Adipose tissue (tissue), 3 donors: ENCODE measurements around the gene DIAPH1. TPM values are rescaled to one million over a fixed set of nuclear protein-coding genes. Genes with fewer than 3 reads are reported as not detected.
A peak's percentile ranks its signal among the peaks of the same experiment; 100 is the strongest.

Source experiments
- H3K27ac ChIP-seq: one replicate; pipeline ENCODE4 v1.5.1; 2013; ENCODE audit warnings: low read depth, low read length
- WGBS, 3 donors: extraction: QIAGEN DNeasy Blood & Tissue Kit; methylation state at CpG; one replicate each; pipeline ENCODE4 v1.1.7; 2013; 5-methylcytosine and 5-hydroxymethylcytosine counted together
- polyA plus RNA-seq, 3 donors: library from polyadenylated mRNA; stranded (reverse); fragments of 200-250 nt; gene quantifications; one replicate each; pipeline ENCODE4 v1.2.3, GENCODE V29; 2013
- donor health status: healthy with polysubstance abuse.
- donor health status: Bipolar disorder and iron deficiency.
- donor health status: healthy.

The DIAPH1 gene
- polyA plus RNA-seq, 3 donors = 30.1 to 33.4 (median 31.9) TPM

- WGBS, 3 donors = 93 to 100% (median 97%) methylated on average over 1 of the region's 1 CpG
- no peak overlapping the region for H3K27ac ChIP-seq
Measured at GRCh38 chr5:141533897-141534296, 84.9 kb downstream of the DIAPH1 start.

DNA sequence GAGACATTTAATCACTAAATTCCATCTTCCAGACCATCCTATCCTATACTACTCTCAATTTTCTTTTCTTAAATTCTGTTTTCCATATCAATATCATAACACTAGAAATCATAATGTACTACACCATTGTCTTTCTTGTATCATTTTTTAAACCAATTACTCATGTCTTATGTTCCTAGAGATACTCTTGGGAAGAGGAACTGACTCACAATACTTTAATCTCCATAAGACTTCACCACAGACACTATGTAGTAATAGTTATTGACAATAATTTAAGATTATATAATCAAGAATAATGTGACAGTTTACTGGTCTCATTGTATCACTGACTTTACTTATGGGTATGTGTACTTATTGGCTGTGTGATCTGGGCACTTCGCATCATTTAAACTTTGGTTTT, 86.1 kb downstream of the DIAPH1 start:
- WGBS, 3 donors = 97 to 100% (median 99%) methylated on average over 1 of the region's 1 CpG
- no peak overlapping the region for H3K27ac ChIP-seq

DNA sequence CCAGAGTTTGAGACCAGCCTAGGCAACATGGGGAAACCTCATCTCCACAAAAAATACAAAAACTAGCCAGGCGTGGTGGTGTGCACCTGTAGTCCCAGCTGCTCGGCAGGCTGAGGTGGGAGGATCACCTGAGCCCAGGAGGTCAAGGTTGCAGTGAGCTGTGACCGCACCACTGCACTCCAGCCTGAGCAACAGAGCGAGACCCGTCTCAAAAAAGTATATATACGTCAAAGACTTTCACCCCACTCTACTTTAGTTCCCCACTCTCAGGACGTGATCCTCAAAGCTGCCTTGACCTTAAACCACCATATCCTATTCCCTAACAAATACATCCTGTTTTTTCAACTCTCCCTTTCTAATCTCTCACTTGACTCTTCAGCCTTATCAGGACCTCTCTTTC, 88.9 kb downstream of the DIAPH1 start:
- H3K27ac ChIP-seq = no peak overlapping the region
- WGBS, 3 donors = 90 to 92% (median 91%) methylated on average over 7 of the region's 7 CpGs

GRCh38 chr5:141529002-141529401, 89.8 kb downstream of the DIAPH1 start:
- WGBS, 3 donors = 65 to 81% (median 69%) methylated on average over 5 of the region's 5 CpGs
- H3K27ac ChIP-seq = peak overlapping the region; percentile 17

- H3K27ac ChIP-seq = peak overlapping the region; percentile 56
- 54 to 76% (median 63%) methylated on average over 11 of the region's 11 CpGs for WGBS, 3 donors
Measured at GRCh38 chr5:141528291-141528984, 90.4 kb downstream of the DIAPH1 start.

DNA sequence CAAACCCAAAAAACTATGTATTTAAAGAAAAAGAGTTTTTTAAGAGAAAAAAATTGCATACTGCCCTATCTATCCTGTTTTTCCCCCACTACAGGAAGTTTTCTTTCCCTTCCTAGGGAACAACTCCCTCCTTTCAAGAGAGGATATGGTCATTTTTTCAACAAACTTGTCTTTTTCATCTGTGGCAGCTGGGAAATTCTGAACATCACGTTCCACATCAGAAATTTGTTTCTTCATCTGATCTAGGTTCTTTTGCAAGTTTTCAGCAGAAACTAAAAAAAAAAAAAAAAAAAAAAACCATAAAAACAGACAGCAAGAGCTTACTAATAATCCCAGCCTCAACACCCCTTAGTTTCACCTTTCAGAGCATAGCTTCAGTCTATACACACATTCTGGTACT, 91.4 kb downstream of the DIAPH1 start:
- WGBS, 3 donors = 56 to 64% (median 59%) methylated on average over 1 of the region's 1 CpG
- H3K27ac ChIP-seq = no peak overlapping the region

GRCh38 chr5:141525653-141526052, 93.1 kb downstream of the DIAPH1 start:
- 60 to 74% (median 68%) methylated on average over 7 of the region's 7 CpGs for WGBS, 3 donors
- H3K27ac ChIP-seq = no peak overlapping the region

DNA sequence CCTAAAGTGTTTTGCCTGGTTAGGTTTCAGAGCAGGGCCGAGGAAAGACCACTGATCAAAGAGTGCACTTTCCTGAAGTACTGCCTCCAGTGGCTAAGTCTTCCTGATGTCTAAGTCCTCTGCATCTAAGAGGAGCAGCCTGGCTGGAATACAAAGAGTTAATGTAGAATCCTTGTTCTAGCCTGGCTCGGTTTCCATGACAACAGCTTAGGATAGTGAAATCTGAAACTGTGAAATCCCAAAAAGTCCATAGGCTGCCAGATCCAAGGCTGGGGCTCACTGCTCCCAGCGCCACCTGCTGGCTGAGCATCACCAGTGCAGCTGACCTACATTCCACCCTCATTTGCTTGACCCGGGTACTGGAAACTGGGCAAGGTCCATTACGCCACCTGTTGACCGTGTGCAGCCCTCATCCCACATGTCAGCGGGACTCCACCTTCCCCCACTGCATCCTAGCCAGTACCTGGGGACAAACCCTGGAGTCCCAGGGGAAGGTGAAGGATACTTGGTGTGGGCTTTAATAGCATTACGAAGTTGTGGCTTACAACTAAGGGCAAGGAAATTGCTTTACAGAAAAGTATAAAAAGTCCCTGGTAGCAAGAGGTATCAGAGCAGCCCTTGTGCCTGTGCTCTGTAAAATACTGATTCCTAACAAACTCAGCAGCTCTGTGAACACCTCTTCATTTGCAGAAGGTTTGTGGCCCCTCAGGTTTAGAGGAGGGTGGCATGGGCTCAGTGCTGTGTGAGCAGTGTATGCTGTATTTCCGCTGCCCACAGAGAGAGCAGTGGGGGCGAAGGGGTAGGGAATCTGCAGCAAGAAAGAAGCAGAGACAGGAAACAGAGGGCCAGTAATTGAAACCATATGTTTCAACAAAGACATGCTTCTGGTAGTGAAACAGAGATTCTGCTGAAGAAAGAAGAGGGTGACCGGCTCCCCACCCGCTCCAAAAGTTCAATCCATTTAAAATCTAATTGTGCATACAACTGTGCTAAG, 93.9 kb downstream of the DIAPH1 start:
- H3K27ac ChIP-seq = no peak overlapping the region
- 29 to 41% (median 34%) methylated on average over 12 of the region's 12 CpGs for WGBS, 3 donors

DNA sequence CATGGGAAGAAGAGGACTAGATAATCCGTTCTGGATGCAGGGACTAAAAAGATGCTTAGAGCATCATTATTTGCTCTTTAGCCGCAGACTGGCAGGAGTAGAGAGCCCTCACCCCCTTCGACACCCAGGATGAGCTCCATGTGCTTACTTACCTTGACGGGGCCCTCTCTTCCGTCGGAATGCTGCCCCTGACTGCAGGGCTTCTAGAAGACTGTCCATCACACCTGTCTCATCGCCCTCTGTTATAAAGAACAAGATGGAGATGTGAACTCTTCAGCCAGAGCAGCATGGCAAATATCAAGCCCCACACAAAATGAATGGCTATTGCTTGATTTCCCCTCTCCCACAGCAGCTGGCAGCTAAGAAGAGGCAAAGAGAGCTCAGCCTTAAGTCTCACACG, 94.8 kb downstream of the DIAPH1 start:
- WGBS, 3 donors = 85 to 90% (median 88%) methylated on average over 8 of the region's 8 CpGs
- H3K27ac ChIP-seq = no peak overlapping the region

GRCh38 chr5:141522301-141522700, 96.5 kb downstream of the DIAPH1 start:
- no peak overlapping the region for H3K27ac ChIP-seq
- 19 to 74% (median 34%) methylated on average over 2 of the region's 2 CpGs for WGBS, 3 donors

- WGBS, 3 donors = 17 to 68% (median 34%) methylated on average over 2 of the region's 2 CpGs
- H3K27ac ChIP-seq = no peak overlapping the region
Measured at GRCh38 chr5:141521244-141521781, 97.5 kb downstream of the DIAPH1 start.

DNA sequence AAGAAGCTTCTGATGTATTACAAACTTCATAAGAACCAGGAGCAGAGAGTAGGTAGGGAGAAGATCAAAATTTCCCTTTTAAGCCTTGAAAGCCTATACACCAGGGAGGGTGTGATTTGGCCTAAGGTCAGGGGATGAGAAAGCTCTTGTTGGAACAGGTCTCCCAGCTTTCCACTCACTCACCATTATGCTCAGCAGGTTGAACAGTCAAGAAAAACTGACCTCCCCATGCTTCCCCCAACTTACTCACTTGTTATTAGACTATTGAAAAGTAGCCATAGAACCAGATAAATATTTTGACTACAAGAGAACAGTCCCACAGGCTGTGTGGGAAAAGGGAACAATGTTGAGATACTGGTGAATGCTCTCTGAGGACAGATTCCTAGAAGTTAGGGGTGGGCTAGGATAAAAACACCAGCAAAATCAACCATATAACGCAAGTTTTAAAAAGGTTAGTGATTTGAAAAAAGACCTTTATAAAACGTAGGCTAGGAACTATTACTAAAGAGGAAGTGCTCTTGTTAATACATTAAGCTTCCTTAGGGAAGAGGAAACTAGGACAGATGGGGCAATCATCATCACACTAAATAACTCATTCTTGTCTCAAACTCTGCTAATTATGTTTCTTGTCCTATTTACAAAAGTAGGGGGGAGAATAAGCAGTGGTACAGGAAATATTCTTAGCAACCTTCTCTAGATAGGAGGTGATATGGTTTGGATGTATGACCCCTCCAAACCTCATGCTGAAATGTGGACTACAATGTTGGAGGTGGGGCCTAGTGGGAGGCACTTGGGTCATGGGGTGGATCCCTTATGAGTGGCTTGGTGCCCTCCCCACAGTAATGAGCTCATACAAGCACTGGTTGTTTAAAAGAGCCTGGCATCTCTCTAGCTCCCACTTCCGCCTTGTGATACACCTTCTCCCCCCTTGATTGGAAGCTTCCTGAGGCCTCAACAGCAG, 98.9 kb downstream of the DIAPH1 start:
- WGBS, 3 donors = 56 to 83% (median 56%) methylated on average over 3 of the region's 3 CpGs
- H3K27ac ChIP-seq = no peak overlapping the region

GRCh38 chr5:141518618-141519015, 100.2 kb downstream of the DIAPH1 start:
- 94 to 95% (median 94%) methylated on average over 1 of the region's 1 CpG for WGBS, 3 donors
- H3K27ac ChIP-seq = no peak overlapping the region

GRCh38 chr5:141517880-141518617, 100.8 kb downstream of the DIAPH1 start:
- H3K27ac ChIP-seq = no peak overlapping the region
- 89 to 93% (median 91%) methylated on average over 9 to 11 of the region's 11 CpGs for WGBS, 3 donors

DNA sequence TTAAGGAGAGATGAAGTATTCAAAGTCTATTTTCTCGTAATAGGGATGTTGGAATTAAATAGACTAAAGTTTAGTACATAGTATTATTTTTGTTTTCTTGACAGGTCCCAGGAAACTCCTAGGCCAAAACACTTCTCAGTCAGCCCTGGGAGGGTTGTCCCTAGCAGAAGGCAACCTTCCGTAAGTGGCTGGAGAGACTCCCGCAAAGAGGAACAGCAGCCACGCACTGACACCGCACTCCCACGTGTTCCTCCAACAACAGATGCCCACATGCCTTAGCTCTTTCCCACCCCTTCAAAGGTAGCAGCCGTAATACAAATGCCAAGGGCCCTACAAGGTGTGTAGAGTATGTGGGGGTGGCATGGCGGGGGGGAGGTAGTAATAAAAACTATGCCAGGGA, 101.5 kb downstream of the DIAPH1 start:
- H3K27ac ChIP-seq = no peak overlapping the region
- WGBS, 3 donors = 62 to 95% (median 78%) methylated on average over 8 of the region's 8 CpGs

- no peak overlapping the region for H3K27ac ChIP-seq
- WGBS, 3 donors = 69 to 93% (median 69%) methylated on average over 8 of the region's 8 CpGs
Measured at GRCh38 chr5:141516672-141517025, 102.2 kb downstream of the DIAPH1 start.

DNA sequence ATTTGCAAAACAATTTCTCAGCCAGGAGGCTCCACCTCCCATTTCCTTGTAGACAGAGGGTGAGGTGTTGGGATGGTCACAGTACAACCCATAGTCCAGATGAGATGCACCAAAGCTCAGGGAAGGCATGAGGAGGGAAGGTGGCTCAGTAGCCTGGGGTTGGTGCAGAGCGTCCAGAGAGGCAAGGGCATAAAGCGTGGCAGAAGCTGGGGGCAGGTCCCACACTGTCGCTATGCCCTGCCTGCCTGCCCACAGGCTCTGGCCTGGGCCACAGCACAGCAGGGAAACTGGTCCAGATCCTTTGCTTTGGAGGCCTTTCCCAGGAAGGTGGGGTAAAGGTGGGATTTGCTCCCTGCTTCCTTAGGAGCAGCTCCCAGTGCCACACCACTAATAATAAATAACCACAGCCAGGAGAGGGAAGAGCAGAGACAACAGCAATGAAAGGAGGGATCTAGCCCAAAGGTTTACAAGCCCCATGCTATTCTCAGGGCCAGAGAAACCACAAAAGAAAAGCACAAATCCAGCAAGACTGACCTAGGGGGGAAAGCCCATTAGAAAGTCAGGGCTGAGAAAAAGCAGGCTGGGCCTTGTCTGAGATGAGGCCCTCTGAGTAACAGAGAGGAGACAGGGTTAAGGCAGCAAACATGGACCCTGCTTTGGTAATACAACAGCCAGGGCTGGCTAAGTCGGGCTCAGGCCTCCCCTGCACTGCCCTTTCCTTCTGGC, 102.7 kb downstream of the DIAPH1 start:
- no peak overlapping the region for H3K27ac ChIP-seq
- 82 to 89% (median 88%) methylated on average over 4 of the region's 4 CpGs for WGBS, 3 donors
